Brain microvascular endothelial cell (primary cell): ENCODE data around the gene SPECC1.
"Not testable (repeated sequence)": the region's sequence is repeated elsewhere in the genome, so short reads cannot be mapped to it uniquely, and the experiment has no call there.

Experiments used
- DNase-seq: peaks from one replicate; pipeline ENCODE4 v3.0.0-alpha.2; 2020
- H3K27ac ChIP-seq: fragments of 250-450 bp; sonication (Bioruptor Pico); 2 replicates; pipeline ENCODE4 v1.5.1; 2020; ENCODE audit warnings: mild to moderate bottlenecking, moderate library complexity
- H3K27me3 ChIP-seq: fragments of 250-450 bp; sonication (Bioruptor Pico); replicated peaks from 2 replicates; pipeline ENCODE4 v1.5.1; 2020; ENCODE audit warnings: mild to moderate bottlenecking
- H3K36me3 ChIP-seq: fragments of 250-450 bp; sonication (Bioruptor Pico); replicated peaks from 2 replicates; pipeline ENCODE4 v1.5.1; 2020; ENCODE audit warnings: mild to moderate bottlenecking
- H3K4me3 ChIP-seq: 2 replicates; pipeline ENCODE4 v1.5.1; 2011; ENCODE audit warnings: low read depth, mild to moderate bottlenecking, control low read depth, low read length, moderate library complexity
- in situ Hi-C: cut with HindIII; loops from 2 replicates; pipeline ENCODE4 v1.10.0; 2017; ENCODE audit warnings: low sequenced_read_pairs, low pct_ligation_motif_present
- TF ChIP-seq, protein P1 (sequence below): IDR thresholded peaks from 2 replicates; pipeline ENCODE4 v1.5.1; 2011; ENCODE audit warnings: low read depth, mild to moderate bottlenecking, moderate library complexity, low read length, control low read depth, inconsistent platforms; ENCODE audit errors: missing control alignments

The SPECC1 gene

DNA sequence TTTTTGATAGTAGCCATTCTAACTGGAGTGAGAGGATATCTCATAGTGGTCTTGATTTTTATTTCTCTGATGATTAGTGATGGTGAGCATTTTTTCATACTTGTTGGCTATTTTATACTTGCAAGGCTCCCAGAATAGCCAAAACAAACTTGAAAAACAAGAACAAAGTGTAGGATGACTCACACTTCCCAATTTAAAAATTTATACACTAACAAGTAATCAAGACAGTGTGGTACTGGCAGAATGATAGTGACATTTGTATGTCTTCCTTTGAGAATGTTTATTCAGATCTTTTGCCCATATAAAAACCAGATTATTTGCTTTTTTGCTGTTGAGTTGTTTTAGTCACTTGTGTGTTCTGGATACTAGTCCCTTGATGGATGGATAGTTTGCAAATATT is 17.8 kb downstream of the SPECC1 start:
- in situ Hi-C loops, result no loop called here
- no peak overlapping the region for H3K4me3 ChIP-seq
- H3K27ac ChIP-seq, result no peak overlapping the region
- no peak for DNase-seq
- TF ChIP-seq, protein P1, sequence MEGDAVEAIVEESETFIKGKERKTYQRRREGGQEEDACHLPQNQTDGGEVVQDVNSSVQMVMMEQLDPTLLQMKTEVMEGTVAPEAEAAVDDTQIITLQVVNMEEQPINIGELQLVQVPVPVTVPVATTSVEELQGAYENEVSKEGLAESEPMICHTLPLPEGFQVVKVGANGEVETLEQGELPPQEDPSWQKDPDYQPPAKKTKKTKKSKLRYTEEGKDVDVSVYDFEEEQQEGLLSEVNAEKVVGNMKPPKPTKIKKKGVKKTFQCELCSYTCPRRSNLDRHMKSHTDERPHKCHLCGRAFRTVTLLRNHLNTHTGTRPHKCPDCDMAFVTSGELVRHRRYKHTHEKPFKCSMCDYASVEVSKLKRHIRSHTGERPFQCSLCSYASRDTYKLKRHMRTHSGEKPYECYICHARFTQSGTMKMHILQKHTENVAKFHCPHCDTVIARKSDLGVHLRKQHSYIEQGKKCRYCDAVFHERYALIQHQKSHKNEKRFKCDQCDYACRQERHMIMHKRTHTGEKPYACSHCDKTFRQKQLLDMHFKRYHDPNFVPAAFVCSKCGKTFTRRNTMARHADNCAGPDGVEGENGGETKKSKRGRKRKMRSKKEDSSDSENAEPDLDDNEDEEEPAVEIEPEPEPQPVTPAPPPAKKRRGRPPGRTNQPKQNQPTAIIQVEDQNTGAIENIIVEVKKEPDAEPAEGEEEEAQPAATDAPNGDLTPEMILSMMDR, result no peak
- H3K27me3 ChIP-seq, result no peaks in the 10 kb centered on the region
- no peaks in the 10 kb centered on the region for H3K36me3 ChIP-seq

DNA sequence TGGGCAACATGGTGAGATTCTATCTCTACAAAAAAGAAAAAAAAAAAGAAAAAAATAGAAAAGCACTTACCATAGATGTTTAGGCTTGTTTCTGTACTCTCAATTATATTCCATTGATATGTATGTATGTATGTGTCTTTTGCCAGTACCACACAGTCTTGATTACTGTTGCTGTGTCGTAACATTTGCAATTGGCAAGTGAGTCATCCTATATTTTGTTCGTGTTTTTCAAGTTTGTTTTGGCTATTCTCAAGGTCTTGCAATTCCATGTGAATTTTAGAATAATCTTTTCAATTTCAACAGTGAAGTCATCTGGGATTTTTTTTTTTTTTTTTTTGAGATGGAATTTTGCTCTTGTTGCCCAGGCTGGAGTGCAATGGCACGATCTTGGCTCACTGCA is 19.3 kb downstream of the SPECC1 start:
- no peak for DNase-seq

DNA sequence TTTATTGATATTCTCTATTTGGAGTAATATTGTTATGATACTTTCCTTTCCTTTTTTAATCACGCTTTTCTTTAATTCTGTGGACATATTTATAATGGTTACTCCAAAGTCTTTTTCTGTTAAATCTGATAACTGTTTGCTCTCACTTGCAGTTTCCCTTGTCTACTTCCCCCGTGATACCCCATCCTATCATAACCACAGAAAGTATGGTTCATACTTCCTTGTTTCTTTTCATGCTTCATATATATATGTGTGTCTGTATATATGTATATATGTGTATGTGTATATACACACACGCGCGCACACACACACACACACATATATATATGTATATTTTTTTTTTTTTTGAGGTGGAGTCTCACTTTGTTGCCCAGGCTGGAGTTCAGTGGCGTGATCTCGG is 23.5 kb downstream of the SPECC1 start:
- TF ChIP-seq, protein P1, result no peak
- Histone ChIP-seq H3K4me3 (no peak overlapping the region), H3K27ac (no peak overlapping the region), H3K36me3 (no peaks in the 10 kb centered on the region), H3K27me3 (no peaks in the 10 kb centered on the region)
- no peak for DNase-seq
- in situ Hi-C loops, result no loop called here

More for the DNA sequence above, 19.3 kb downstream of the SPECC1 start:
- TF ChIP-seq, protein P1, result no peak
- Histone ChIP-seq H3K4me3 (no peak overlapping the region), H3K36me3 (no peaks in the 10 kb centered on the region), H3K27me3 (no peaks in the 10 kb centered on the region), H3K27ac (no peak overlapping the region)
- in situ Hi-C loops, result no loop called here

DNA sequence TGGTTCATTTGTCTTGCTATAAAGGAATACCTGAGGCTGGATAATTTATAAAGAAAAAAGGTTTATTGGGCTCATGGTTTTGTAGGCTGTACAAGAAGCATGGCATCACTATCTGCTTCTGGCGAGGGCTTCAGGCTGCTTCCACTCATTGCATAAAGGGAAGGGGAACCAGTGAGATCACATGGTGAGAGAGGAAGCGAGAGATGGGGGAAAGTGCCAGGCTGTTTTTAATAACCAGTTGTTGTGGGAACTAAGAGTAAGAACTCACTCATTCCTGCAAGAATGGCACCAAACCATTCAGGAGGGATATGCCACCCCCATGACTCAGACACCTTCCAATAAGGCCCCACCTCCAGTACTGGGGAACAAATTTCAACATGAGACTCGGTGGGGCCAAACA is 24.3 kb downstream of the SPECC1 start:
- Histone ChIP-seq H3K4me3 (no peak overlapping the region), H3K36me3 (no peaks in the 10 kb centered on the region), H3K27me3 (no peaks in the 10 kb centered on the region), H3K27ac (no peak overlapping the region)
- in situ Hi-C loops, result no loop called here
- TF ChIP-seq, protein P1, result no peak
- DNase-seq, result no peak

DNA sequence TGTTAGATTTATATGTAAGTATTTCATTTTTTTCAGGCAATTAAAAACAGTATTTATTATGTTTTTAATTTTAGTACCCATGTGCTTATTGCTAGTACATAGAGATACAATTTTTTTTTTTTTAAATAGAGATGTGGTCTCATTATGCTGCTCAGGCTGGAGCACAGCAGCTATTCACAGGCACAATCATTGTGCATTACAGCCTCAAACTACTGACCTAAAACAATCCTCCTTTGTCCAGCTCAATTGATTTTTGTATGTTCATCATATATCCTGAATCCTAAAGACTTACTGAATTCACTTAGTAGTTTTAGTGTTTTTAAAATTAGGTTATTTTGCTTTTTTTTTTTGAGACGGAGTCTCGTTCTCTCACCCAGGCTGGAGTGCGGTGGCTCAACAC is 26.3 kb downstream of the SPECC1 start:
- TF ChIP-seq, protein P1, result no peak
- H3K27me3 ChIP-seq, result no peaks in the 10 kb centered on the region
- H3K4me3 ChIP-seq, result no peak overlapping the region
- in situ Hi-C loops, result no loop called here
- no peak for DNase-seq
- no peaks in the 10 kb centered on the region for H3K36me3 ChIP-seq
- H3K27ac ChIP-seq, result no peak overlapping the region

- H3K4me3 ChIP-seq, in situ Hi-C loops, DNase-seq: not testable (repeated sequence)
Observed at GRCh38 chr17:20037286-20037685, 28.1 kb downstream of the SPECC1 start.

GRCh38 chr17:20039037-20039436 is 29.9 kb downstream of the SPECC1 start:
- in situ Hi-C loops, result no loop called here
- no peak overlapping the region for H3K4me3 ChIP-seq
- H3K36me3 ChIP-seq, result no peaks in the 10 kb centered on the region
- no peak for DNase-seq
- H3K27ac ChIP-seq, result no peak overlapping the region
- H3K27me3 ChIP-seq, result no peaks in the 10 kb centered on the region
- TF ChIP-seq, protein P1, result no peak

More at GRCh38 chr17:20037286-20037685, 28.1 kb downstream of the SPECC1 start:
- not testable (repeated sequence) for H3K27me3 ChIP-seq, H3K36me3 ChIP-seq, H3K27ac ChIP-seq
